LNCaP clone FGC (cell line): ENCODE measurements around the gene URB1.

Experiments used
- DNase-seq: peaks from one replicate; pipeline ENCODE4 v3.0.0-alpha.2; 2011; ENCODE audit warnings: low read depth
- H3K4me3 ChIP-seq: 2 replicates; pipeline ENCODE4 v1.5.1; 2011; ENCODE audit warnings: mild to moderate bottlenecking, low read depth, low read length, control low read depth
- TF ChIP-seq, protein P1 (sequence below): IDR thresholded peaks from 2 replicates; pipeline ENCODE4 v1.5.1; 2012; ENCODE audit warnings: mild to moderate bottlenecking; ENCODE audit not compliant: control insufficient read depth, insufficient read depth; ENCODE audit errors: extremely low read depth

URB1 gene

DNA sequence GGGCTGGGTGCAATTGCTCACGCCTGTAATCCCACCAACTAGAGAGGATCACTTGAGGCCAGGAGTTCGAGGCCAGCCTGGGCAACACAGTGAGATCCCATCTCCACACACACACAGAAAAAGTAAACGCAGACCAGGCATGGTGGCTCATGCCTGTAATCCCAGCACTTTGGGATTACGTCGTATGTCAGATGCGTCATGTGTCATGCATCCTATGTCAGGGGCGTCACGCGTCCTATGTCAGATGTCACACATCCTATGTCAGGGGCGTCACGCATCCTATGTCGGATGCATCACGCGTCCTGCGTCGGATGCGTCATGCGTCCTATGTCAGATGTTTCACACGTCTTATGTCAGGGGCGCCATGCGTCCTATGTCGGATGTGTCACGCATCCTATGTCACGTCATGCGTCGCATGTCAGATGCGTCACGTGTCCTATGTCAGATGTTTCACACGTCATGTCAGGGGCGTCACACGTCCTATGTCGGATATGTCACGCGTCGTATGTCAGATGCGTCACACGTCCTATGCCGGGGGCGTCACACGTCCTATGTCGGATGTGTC lies 92.6 kb downstream of the URB1 start:
- TF ChIP-seq, protein P1, sequence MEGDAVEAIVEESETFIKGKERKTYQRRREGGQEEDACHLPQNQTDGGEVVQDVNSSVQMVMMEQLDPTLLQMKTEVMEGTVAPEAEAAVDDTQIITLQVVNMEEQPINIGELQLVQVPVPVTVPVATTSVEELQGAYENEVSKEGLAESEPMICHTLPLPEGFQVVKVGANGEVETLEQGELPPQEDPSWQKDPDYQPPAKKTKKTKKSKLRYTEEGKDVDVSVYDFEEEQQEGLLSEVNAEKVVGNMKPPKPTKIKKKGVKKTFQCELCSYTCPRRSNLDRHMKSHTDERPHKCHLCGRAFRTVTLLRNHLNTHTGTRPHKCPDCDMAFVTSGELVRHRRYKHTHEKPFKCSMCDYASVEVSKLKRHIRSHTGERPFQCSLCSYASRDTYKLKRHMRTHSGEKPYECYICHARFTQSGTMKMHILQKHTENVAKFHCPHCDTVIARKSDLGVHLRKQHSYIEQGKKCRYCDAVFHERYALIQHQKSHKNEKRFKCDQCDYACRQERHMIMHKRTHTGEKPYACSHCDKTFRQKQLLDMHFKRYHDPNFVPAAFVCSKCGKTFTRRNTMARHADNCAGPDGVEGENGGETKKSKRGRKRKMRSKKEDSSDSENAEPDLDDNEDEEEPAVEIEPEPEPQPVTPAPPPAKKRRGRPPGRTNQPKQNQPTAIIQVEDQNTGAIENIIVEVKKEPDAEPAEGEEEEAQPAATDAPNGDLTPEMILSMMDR = no peak
- no peak for DNase-seq
- H3K4me3 ChIP-seq = no peak overlapping the region

DNA sequence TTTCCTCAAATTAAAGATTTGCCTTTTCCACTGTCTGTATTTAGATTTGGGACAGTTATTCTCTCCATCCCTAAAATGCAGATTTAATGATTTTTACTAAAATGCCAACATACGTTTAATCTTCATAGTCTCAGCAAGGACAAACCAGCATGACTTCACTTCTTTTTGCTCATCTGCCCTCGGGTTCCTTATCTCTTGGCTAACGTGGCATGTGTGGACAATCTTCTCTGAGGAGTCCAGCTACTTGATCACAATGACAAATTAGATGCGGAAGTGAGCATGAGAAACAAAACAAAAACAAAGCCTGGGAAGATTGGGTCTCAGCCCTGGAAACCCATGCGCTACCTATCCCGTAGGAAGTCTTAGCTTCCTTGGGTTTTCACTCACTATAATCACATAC lies 93.1 kb downstream of the URB1 start:
- H3K4me3 ChIP-seq = no peak overlapping the region
- TF ChIP-seq, protein P1 = no peak
- DNase-seq = no peak

DNA sequence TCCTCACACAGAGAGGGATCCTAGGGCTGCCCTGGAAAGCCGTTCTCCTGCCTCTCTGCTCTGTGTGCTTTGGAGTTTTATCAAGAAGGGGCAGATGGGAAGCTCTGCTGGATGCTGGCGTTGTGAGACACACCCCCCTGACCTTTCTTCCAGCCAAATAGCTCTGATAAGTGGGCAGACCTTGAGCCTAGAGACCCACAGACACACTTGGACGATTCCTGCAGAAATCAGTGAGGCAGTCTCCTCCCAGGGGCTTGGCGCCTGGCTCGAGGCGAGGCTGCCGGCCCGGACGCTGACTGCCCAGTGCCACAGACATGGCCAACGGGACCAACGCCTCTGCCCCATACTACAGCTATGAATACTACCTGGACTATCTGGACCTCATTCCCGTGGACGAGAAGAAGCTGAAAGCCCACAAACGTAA lies 94.1 kb downstream of the URB1 start, which contains the start of gene MRAP:
Gene MRAP, plus strand, starts transcription at position 198 of the 424 bp plus-strand sequence. Its CDS starts 117 bp downstream, at position 315.
- no peak within 1 kb of the TSS for H3K4me3 ChIP-seq
- no peak for DNase-seq
- TF ChIP-seq, protein P1 = no peak

DNA sequence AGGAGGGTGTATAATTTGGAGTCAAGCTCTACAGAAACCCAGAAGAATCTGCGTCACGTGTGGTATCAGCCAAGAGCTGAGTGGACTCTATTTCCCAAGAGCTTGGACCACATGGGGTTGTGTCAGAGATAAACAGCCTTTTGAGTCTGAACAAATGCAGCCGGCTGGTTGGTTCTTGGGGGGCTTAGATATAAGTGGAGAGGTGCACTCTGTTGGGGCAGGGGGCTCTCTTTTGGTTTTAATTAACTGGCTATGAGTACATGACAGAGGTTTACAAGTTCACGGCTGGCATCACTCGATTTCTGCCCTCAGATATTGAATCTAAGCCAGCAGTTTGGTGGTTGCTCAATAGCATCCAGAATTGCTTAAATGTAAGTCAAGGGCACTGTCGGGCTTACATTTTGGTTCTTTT lies 94.7 kb downstream of the URB1 start:
- no peak for DNase-seq
- TF ChIP-seq, protein P1 = no peak
- no peak overlapping the region for H3K4me3 ChIP-seq

DNA sequence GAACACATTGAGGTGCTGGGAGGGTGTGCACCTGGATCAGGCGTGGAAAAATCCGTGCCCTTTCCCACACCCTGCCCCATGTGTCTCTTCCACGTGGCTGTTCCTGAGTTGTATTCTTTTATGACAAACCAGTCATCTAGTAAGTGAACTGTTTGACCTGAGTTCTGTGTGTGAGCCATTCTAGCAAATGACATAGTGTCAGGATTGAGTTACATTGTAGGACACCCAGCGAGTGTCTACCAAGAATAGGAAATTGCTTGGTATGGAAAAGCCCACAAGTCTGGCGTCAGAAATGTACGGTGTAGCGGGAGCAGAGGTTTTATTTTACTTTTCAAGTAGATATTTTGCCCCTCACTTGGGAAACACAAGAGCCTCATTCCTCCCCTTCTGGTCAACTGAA lies 95.4 kb downstream of the URB1 start:
- DNase-seq = no peak
- TF ChIP-seq, protein P1 = no peak
- H3K4me3 ChIP-seq = no peak overlapping the region

DNA sequence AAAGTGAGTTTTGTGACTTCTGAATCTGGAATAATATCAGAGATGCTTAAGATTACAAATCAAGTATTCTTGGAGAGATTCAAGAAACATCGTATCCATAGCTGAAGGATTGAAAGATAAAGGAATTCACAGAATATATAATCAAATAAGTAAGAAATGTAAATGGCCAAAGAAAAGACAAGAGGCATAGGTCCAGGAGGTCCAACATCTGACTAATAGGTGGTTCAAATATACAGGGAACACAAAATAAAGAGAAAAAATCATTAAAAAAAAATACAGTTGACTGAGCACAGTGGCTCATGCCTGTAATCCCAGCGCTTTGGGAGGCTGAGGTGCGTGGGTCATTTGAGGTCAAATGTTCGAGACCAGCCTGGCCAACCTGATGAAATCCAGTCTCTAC lies 107.3 kb downstream of the URB1 start:
- TF ChIP-seq, protein P1 = no peak
- no peak for DNase-seq
- H3K4me3 ChIP-seq = no peak overlapping the region

DNA sequence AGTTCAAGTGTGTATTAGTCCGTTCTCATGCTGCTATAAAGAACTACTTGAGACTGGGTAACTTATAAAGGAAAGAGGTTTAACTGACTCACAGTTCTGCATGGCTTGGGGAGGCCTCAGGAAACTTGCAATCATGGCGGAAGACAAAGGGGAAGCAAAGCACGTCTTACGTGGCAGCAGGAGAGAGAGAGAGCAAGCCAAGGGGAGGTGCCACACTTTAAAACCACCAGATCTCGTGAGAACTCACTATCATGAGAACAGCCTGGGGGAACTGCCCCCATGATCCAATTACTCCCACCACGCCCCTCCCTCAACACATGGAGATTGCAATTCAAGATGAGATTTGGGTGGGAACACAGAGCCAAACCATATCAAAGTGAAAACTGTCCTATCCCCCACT lies 109.8 kb downstream of the URB1 start:
- no peak overlapping the region for H3K4me3 ChIP-seq
- TF ChIP-seq, protein P1 = no peak
- DNase-seq = no peak
